NCI-H2196 (cell line): ENCODE results near the gene FBXO21.

Experiments
- DNase-seq: peaks from one replicate; lab custom pipeline; 2025; ENCODE audit not compliant: unreplicated experiment; lab: John Stamatoyannopoulos, UW

Gene FBXO21

GRCh38 chr12:117141097-117141898, 49.0 kb downstream of the FBXO21 start:
- DNase-seq, result no peak

GRCh38 chr12:117140397-117141096, 49.7 kb downstream of the FBXO21 start:
- DNase-seq, result no peak

GRCh38 chr12:117139025-117139717, 51.1 kb downstream of the FBXO21 start:
- DNase-seq, result no peak

- DNase-seq, result no peak
Measured at GRCh38 chr12:117134721-117135120, 55.5 kb downstream of the FBXO21 start.

GRCh38 chr12:117134059-117134458, 56.2 kb downstream of the FBXO21 start:
- DNase-seq, result no peak

- no peak for DNase-seq
Measured at GRCh38 chr12:117130801-117131200, 59.5 kb downstream of the FBXO21 start.

GRCh38 chr12:117129391-117129790, 60.9 kb downstream of the FBXO21 start:
- no peak for DNase-seq

GRCh38 chr12:117127933-117128823, 62.1 kb downstream of the FBXO21 start:
- no peak for DNase-seq

- DNase-seq, result no peak
Measured at GRCh38 chr12:117126335-117126734, 63.9 kb downstream of the FBXO21 start.

GRCh38 chr12:117125767-117126166, 64.5 kb downstream of the FBXO21 start:
- no peak for DNase-seq

GRCh38 chr12:117125272-117125613, 65.0 kb downstream of the FBXO21 start:
- no peak for DNase-seq

GRCh38 chr12:117124421-117125271, 65.6 kb downstream of the FBXO21 start:
- DNase-seq, result no peak

- no peak for DNase-seq
Measured at GRCh38 chr12:117121441-117121840, 68.8 kb downstream of the FBXO21 start.

- no peak for DNase-seq
Measured at GRCh38 chr12:117120787-117121186, 69.5 kb downstream of the FBXO21 start.

GRCh38 chr12:117119592-117120198, 70.6 kb downstream of the FBXO21 start:
- DNase-seq, result peak; percentile 28

- DNase-seq, result no peak
Measured at GRCh38 chr12:117118838-117119591, 71.3 kb downstream of the FBXO21 start.

- no peak for DNase-seq
Measured at GRCh38 chr12:117114784-117115183, 75.5 kb downstream of the FBXO21 start.

GRCh38 chr12:117113231-117113630, 77.0 kb downstream of the FBXO21 start:
- no peak for DNase-seq
